GM13976 (cell line): ENCODE data around the gene CAMSAP2.
"Not testable (repeated sequence)": the region's sequence is repeated elsewhere in the genome, so short reads cannot be mapped to it uniquely, and the experiment has no call there.

Experiments
- DNase-seq: peaks from one replicate; pipeline ENCODE4 v3.0.0; 2012; ENCODE audit warnings: low spot score
- in situ Hi-C: fragments of 300-500 bp; cut with MboI; formaldehyde crosslinking; loops from one replicate; pipeline ENCODE4 v1.12.0; 2022; ENCODE audit warnings: low sequenced_read_pairs, mixed read lengths, inconsistent platforms; ENCODE audit not compliant: unreplicated experiment
- TF ChIP-seq, protein P1 (sequence below): IDR thresholded peaks from 2 replicates; pipeline ENCODE4 v1.5.1; 2012; ENCODE audit warnings: borderline replicate concordance, mild to moderate bottlenecking; ENCODE audit not compliant: insufficient read depth; ENCODE audit errors: extremely low read depth, missing control alignments, control extremely low read depth

Gene CAMSAP2

DNA sequence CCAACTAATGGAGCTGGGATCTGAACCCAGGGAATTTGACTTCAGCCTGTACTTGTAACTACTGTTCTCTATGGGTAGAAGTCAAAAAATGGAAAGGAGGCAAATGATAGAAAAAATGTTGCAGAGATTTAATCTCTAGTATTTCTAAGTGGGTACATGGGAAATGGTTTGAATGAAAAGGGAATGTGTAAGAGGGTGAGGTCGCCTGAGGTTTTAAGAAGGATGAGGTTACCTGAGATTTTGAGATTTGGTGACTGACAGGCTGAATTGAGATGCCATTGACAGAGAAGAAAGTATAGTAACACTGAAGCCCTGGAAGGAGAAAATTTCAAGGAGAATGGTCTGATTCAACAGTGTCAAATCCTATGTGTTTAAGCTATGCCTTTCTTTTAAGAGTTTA, 5.5 kb downstream of the CAMSAP2 start:
- in situ Hi-C loops, result no loop called here
- TF ChIP-seq, protein P1, sequence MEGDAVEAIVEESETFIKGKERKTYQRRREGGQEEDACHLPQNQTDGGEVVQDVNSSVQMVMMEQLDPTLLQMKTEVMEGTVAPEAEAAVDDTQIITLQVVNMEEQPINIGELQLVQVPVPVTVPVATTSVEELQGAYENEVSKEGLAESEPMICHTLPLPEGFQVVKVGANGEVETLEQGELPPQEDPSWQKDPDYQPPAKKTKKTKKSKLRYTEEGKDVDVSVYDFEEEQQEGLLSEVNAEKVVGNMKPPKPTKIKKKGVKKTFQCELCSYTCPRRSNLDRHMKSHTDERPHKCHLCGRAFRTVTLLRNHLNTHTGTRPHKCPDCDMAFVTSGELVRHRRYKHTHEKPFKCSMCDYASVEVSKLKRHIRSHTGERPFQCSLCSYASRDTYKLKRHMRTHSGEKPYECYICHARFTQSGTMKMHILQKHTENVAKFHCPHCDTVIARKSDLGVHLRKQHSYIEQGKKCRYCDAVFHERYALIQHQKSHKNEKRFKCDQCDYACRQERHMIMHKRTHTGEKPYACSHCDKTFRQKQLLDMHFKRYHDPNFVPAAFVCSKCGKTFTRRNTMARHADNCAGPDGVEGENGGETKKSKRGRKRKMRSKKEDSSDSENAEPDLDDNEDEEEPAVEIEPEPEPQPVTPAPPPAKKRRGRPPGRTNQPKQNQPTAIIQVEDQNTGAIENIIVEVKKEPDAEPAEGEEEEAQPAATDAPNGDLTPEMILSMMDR, result no peak
- no peak for DNase-seq

DNA sequence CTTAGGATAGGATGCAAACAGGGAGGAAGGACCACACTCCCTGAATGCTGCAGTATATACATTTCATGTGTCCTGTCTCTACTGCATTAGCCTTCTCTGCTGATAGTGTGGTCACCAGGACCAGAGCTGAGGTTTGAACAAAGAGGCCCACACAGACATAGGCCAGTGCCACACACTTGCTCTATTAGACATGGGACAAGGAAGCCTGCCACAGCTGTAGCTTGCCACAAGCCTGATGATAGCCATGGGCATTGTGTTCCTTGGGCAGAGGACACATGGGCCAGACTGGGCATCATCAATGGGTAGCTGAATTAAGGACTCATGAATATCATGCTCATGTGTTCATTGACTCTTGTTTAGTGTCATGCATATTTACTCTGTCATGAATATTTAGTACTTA, 10.4 kb downstream of the CAMSAP2 start:
- TF ChIP-seq, protein P1, result no peak
- no peak for DNase-seq
- in situ Hi-C loops, result no loop called here

DNA sequence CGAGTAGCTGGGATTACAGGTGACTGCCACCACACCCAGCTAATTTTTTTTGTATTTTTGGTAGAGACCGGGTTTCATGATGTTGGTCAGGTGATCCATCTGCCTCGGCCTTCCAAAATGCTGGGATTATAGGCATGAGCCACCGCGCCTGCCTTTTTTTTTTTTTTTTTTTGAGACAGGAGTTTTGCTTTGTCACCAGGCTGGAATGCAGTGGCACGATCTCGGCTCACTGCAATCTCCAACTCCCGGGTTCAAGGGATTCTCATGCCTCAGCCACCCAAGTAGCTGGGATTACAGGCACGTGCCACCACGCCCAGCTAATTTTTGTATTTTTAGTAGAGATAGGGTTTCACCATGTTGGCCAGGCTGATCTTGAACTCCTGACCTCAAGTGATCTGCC, 12.1 kb downstream of the CAMSAP2 start:
- in situ Hi-C loops, result not testable (repeated sequence)

DNA sequence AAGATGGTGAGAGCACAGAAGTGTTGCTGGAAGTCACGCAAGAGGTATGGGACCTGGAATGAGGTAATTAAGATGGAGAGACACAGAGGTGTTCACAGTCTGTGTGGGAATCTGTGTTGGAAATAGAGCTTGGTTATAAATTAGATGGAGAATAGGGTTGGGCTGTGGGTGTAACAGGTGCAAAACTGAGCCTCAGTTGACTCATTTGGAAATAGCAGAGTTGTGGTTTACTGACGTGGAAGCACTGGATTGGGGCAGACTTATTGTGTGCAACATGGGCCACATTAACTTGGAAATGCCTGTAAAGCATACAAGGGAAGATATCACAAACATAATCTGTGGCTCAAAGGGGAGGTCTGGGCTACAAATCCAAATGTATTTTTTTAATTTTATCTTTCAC, 13.0 kb downstream of the CAMSAP2 start:
- peak; percentile 35 for DNase-seq
- TF ChIP-seq, protein P1, result no peak
- in situ Hi-C loops, result no loop called here

More for the DNA sequence above, 12.1 kb downstream of the CAMSAP2 start:
- not testable (repeated sequence) for DNase-seq

DNA sequence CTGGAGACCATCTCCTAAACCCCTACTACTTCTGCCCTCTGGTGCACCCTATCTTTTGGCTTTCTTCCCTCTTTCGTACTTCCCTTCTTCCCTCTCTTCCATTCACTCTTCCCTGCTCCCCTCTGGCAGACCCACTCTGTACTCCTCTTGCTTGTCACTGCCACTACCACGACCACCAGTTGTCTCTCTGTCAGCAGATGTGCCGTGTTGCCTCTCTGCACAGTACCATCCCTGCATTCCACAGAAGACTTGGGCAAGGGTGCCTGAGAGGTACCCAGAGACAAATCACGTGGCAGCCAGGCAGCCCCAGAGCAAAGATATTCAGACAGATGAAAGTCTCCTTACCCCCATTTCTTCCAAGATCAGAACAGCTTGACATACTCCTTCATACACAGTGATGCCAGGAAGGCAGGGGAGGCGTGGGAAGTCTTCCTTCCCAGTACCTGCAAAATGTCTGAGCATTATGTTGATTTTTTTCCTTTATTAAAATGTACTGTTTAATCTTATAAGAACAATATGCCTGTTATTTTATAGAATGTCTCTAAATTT, 15.0 kb downstream of the CAMSAP2 start:
- in situ Hi-C loops, result no loop called here
- no peak for DNase-seq
- TF ChIP-seq, protein P1, result no peak

DNA sequence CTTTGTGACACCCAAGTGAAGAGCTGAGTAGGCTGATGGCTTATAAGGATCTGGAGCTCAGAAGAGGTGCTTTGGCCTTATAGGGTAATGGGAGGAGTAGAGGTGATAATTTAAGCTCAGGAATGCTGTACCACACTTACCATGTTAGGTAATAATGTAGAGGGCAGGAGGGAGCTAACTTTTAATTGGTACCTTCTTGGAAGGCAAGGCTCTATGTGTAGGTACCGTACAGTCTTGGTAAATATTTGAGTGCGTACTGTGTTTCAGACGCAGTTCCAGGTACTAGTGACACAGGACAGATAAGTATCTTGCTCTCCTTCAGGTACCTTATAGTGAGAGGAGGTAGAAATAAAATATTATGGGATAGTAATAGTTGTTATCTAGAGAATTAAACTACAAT, 16.8 kb downstream of the CAMSAP2 start:
- in situ Hi-C loops, result no loop called here
- no peak for DNase-seq
- TF ChIP-seq, protein P1, result no peak

DNA sequence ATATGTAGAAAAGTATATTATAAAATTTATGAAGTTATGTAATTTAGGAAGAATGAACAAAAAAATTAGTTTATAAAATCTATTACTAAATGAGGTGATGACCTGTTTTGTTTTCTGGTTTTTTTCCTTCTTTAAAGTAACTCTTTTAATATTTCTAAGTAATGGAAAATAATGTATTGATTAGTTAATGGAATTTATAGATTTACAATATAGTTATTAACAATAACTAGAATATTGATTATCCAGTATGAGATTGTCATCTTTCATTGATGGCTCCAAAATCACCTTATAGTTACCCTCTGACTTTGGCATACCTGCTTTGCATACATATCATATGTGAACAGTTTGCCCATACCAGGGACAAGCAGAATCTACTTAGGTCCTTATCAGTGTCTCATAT, 23.4 kb downstream of the CAMSAP2 start:
- in situ Hi-C loops, result no loop called here
- TF ChIP-seq, protein P1, result no peak
- no peak for DNase-seq

DNA sequence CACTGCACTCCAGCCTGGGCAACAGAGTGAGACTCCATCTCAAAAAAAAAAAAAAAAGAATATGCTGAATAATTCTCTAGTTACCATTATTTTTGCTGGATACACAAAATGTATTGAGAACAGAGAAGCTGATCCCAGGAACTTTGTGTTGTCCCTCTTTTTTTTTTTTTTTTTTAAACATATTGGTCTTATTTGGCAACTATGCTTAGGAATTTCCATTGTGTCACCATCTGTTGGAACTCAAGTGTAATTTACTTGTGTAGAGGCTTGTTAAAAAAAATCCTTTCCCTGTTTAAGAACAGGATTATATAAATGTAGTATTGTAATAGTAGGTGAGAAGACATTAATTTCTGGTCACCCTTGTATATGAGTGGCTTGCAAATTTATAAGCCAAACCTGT, 28.6 kb downstream of the CAMSAP2 start:
- in situ Hi-C loops, result no loop called here
- TF ChIP-seq, protein P1, result no peak
- no peak for DNase-seq
